IPS DF 6.9 (cell line): ENCODE data around the gene CLEC20A.
A peak's percentile ranks its signal among the peaks of the same experiment; 100 is the strongest.

Source experiments
- DNase-seq: peaks from one replicate; pipeline ENCODE4 v3.0.0-alpha.2; 2013; ENCODE audit warnings: low read depth, low spot score
- H3K27ac ChIP-seq: one replicate; pipeline ENCODE4 v1.5.1; 2013; ENCODE audit warnings: low read length, control low read depth
- H3K27me3 ChIP-seq: 2 replicates; pipeline ENCODE4 v1.6.1; 2013; ENCODE audit warnings: mild to moderate bottlenecking, low read length; ENCODE audit not compliant: control insufficient read depth, insufficient read depth
- H3K36me3 ChIP-seq: 2 replicates; pipeline ENCODE4 v1.6.1; 2013; ENCODE audit warnings: low read length; ENCODE audit not compliant: control insufficient read depth, insufficient read depth
- H3K4me1 ChIP-seq: 2 replicates; pipeline ENCODE4 v1.6.1; 2013; ENCODE audit warnings: low read length; ENCODE audit not compliant: control insufficient read depth, insufficient read depth
- H3K4me3 ChIP-seq: 2 replicates; pipeline ENCODE4 v1.5.1; 2013; ENCODE audit warnings: mild to moderate bottlenecking, low read length
- H3K9me3 ChIP-seq: 2 replicates; pipeline ENCODE4 v1.6.1; 2013; ENCODE audit warnings: low read length, inconsistent platforms; ENCODE audit not compliant: control insufficient read depth, insufficient read depth
- WGBS: extraction: QIAGEN DNeasy Blood & Tissue Kit; methylation state at CpG from one replicate; pipeline ENCODE4 v1.1.7; 2013; ENCODE audit warnings: mixed read lengths, missing lambda C conversion rate; ENCODE audit not compliant: insufficient read length, insufficient coverage; 5-methylcytosine and 5-hydroxymethylcytosine counted together

Gene CLEC20A

GRCh38 chr1:178537382-178538090 lies 40.8 kb upstream of the CLEC20A start:
- no CpG with 5 or more reads among the region's 20 CpGs for WGBS
- no peak overlapping the region for H3K4me3 ChIP-seq

DNA sequence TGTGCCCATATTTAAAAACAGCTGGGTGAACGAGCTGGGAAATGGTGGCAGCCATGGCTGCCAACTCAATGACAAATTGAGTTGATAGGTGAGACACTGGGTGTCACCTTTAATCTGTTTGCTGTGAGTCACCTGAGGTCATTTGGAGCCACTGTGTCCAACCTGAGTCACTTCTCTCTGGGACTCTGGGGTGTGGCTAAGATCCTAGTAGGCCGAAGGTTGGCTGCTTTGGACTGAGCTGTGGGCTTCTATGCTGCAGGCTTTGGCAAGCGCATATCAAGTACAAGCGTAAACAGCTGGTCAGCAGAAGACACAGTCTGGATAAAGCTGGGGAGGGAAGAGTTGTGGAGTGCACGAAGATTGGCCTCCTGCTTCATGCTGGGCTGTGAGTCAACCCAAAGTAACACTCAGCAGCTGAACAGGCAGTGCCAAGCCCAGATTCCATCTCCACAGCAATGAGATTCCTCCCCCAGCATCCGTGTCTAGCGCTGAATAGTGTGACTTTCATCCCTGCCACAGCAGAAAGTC lies 40.1 kb upstream of the CLEC20A start:
- no CpG with 5 or more reads among the region's 7 CpGs for WGBS
- no peak overlapping the region for H3K27ac ChIP-seq
- no peaks in the 10 kb centered on the region for H3K27me3 ChIP-seq
- H3K4me1 ChIP-seq, result peaks cover 2% of the 10 kb centered on the region; the same call in 1 of the 2 replicates
- H3K9me3 ChIP-seq, result no peaks in the 10 kb centered on the region
- no peak overlapping the region for H3K4me3 ChIP-seq
- no peaks in the 10 kb centered on the region for H3K36me3 ChIP-seq
- DNase-seq, result no peak

More at GRCh38 chr1:178537382-178538090, 40.8 kb upstream of the CLEC20A start:
- DNase-seq, result no peak
- H3K36me3 ChIP-seq, result no peaks in the 10 kb centered on the region
- H3K4me1 ChIP-seq, result peaks cover 2% of the 10 kb centered on the region; the same call in 1 of the 2 replicates
- no peaks in the 10 kb centered on the region for H3K27me3 ChIP-seq
- no peaks in the 10 kb centered on the region for H3K9me3 ChIP-seq
- no peak overlapping the region for H3K27ac ChIP-seq

- Histone ChIP-seq H3K9me3 (no peaks in the 10 kb centered on the region), H3K36me3 (no peaks in the 10 kb centered on the region), H3K4me3 (no peak overlapping the region), H3K4me1 (no peaks in the 10 kb centered on the region), H3K27ac (no peak overlapping the region), H3K27me3 (no peaks in the 10 kb centered on the region)
- DNase-seq, result no peak
- no CpG with 5 or more reads among the region's 5 CpGs for WGBS
Measured at GRCh38 chr1:178536329-178536728, 39.6 kb upstream of the CLEC20A start.

DNA sequence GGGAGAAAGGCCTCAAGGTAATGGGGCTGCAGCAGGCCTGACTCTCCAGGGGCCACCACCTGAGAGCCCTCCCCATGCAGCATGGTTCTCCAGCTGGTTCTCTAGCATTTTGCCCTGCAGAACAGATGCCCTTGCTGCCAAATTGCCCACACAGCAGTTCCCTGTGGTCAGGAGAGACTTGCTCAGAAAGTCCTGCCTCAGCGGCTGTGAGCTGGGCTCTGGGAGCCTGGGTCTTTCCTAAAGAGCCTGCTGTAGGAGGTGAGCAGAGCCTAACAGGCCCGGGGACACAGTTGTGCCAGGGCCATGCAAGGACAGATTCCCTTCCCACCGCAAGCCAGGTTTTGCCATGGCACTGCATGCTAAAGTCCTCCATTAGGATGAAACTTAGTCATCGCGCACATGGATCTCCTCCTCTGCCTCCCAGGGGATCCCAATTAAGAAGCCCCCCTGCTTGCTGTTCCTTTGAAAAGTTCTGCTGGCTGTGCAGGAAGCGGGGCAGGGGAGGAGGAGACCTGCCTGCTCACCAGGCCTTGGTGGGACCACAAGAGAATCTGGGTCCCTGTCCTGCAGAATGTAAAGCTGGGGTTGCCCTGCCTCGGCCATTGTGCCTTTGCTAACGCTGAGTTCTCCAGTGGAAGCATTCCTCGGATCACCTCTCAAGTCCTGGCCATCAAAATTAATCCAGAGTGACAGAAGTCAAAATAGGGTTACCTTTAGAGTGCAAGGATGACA lies 37.5 kb upstream of the CLEC20A start:
- no CpG with 5 or more reads among the region's 9 CpGs for WGBS
- Histone ChIP-seq H3K4me3 (no peak overlapping the region), H3K36me3 (no peaks in the 10 kb centered on the region), H3K4me1 (no peaks in the 10 kb centered on the region), H3K9me3 (no peaks in the 10 kb centered on the region), H3K27ac (no peak overlapping the region), H3K27me3 (no peaks in the 10 kb centered on the region)
- DNase-seq, result no peak

DNA sequence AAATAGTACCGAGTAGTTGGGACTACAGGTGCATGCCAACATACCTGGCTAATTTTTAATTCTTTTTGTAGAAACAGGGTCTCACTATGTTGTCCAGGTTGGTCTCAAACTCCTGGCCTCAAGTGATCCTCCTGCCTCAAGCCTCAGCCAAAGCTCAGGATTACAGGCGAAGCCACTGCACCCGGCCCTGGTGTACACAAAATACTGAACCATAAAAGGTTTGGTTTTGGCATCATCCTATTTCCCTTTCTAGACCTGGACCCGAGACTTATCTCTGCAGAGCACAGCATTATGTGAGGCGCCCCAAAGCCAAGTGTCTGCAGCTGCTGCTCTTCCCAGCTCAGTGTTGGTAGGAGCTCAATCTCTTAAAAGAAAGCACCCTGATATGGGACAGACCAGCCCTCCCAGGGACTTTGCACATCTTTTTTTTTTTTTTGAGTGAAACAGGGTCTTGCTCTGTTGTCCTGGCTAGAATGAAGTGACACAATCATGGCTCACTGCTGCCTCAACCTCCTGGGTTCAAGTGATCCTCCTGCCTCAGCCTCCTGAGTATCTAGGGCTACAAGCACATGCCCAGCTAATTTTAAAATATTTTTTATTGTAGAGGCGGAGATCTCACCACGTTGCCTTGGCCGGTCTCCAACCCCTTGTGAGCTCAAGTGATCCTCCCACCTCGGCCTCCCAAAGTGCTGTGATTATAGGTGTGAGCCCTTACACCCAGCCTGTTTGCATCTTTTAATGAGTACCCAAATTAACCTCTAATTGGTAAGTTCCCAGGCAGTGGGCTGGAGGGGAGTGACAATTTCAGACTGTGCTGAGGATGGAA lies 36.6 kb upstream of the CLEC20A start:
- no peak overlapping the region for H3K4me3 ChIP-seq
- DNase-seq, result no peak
- no peaks in the 10 kb centered on the region for H3K4me1 ChIP-seq
- H3K36me3 ChIP-seq, result no peaks in the 10 kb centered on the region
- no CpG with 5 or more reads among the region's 9 CpGs for WGBS
- no peaks in the 10 kb centered on the region for H3K9me3 ChIP-seq
- H3K27ac ChIP-seq, result no peak overlapping the region
- no peaks in the 10 kb centered on the region for H3K27me3 ChIP-seq

DNA sequence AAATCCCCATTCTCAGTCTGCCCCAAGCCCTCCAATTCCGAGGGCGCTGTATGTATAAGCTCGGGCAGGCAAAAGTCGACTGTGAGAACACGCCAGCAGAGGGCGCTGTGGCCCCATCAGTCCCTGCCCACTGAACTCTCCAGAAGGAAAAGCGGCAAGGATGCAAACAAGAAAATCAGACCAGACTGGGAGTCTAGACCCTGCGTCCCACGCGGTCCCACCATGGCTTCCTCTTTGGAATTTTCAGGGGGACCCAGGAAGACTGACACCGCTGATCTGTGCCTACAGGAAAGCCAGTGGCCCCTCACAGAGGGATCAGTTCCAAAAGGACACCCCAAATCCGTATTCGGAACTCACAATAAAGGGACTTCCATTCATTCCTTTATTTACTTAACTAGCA lies 35.6 kb upstream of the CLEC20A start:
- H3K9me3 ChIP-seq, result no peaks in the 10 kb centered on the region
- peak; percentile 67 for DNase-seq
- H3K36me3 ChIP-seq, result no peaks in the 10 kb centered on the region
- H3K4me1 ChIP-seq, result no peaks in the 10 kb centered on the region
- no CpG with 5 or more reads among the region's 13 CpGs for WGBS
- no peaks in the 10 kb centered on the region for H3K27me3 ChIP-seq
- no peak overlapping the region for H3K4me3 ChIP-seq
- H3K27ac ChIP-seq, result no peak overlapping the region

DNA sequence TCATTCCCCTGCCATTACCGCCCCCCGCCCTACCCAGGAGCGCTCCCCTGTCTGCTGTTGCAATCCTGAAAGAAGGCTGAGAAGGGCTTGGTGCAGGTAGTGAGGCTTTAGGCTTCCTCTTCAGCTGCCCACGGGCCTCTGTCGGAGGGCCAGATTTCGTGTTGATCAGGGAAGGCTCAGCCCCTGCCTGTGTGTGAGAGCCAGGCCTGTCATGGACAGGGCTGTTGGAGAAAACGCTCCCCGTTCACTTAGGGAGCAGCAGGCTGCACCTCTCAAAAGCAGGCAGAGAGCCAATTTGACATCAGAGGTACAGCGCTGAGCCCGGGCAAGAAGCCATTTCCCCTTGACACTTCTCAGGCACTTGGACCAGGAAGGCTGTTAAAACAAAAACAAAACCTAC lies 35.1 kb upstream of the CLEC20A start:
- WGBS, result no CpG with 5 or more reads among the region's 10 CpGs
- DNase-seq, result no peak
- H3K27me3 ChIP-seq, result no peaks in the 10 kb centered on the region
- no peak overlapping the region for H3K27ac ChIP-seq
- no peaks in the 10 kb centered on the region for H3K36me3 ChIP-seq
- no peaks in the 10 kb centered on the region for H3K4me1 ChIP-seq
- no peak overlapping the region for H3K4me3 ChIP-seq
- no peaks in the 10 kb centered on the region for H3K9me3 ChIP-seq

- WGBS, result no CpG with 5 or more reads among the region's 3 CpGs
- Histone ChIP-seq H3K4me1 (no peaks in the 10 kb centered on the region), H3K27ac (no peak overlapping the region), H3K27me3 (no peaks in the 10 kb centered on the region), H3K4me3 (no peak overlapping the region), H3K36me3 (no peaks in the 10 kb centered on the region), H3K9me3 (no peaks in the 10 kb centered on the region)
- no peak for DNase-seq
Measured at GRCh38 chr1:178530502-178530901, 33.7 kb upstream of the CLEC20A start.

DNA sequence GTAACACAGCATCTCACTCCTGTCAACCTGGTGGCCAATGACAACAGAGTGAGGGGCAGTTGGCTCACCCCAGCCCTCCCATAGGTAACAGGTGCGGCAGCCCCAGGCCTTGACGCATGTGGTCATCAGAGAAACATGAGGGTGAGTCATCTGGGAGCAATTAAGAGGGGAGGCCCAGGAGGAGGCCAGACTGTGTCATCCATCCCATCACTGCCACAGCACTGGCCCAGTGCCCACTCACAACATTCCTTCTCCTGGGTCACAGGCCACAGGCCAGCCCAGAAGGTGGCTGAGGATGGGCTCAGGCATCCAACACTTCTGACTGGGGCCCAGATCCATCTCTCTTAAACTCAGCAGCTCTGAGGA lies 33.3 kb upstream of the CLEC20A start:
- no peak overlapping the region for H3K27ac ChIP-seq
- no CpG with 5 or more reads among the region's 2 CpGs for WGBS

DNA sequence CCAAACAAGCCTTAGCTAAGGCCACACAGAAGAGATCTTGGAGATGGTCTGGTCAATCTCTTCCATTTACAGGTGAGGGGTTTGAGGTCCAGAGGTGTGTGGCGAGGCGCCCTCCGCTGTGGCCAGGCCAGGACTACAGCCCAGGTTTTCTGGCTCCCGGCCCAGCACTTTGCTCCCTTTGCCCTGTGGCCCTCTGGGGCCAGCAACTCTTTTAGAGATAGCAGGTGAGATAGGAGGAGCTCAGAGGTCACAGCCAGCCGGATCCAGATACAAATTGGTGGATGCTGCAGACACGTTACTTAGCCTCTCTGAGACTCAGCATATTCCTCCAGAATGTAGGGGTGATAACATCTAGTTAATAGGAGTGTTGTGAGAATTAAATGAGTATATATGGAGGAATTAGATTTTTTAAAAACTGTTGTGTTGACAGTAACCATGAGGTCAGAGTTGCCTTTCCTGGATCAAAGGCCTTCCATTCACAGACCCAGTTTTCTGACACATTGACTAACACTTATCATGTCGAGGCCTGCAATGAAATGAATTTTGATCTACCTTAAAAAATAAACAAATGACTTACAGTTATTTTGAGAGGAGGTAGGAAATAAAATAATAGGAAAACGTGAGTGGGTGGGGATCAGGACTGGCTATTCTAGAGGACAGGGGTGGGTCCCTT lies 32.7 kb upstream of the CLEC20A start:
- DNase-seq, result no peak
- WGBS, result no CpG with 5 or more reads among the region's 8 CpGs
- no peak overlapping the region for H3K27ac ChIP-seq

More for the DNA sequence above, 33.3 kb upstream of the CLEC20A start:
- Histone ChIP-seq H3K4me1 (no peaks in the 10 kb centered on the region), H3K27me3 (no peaks in the 10 kb centered on the region), H3K9me3 (no peaks in the 10 kb centered on the region), H3K4me3 (no peak overlapping the region), H3K36me3 (no peaks in the 10 kb centered on the region)
- no peak for DNase-seq

More for the DNA sequence above, 32.7 kb upstream of the CLEC20A start:
- Histone ChIP-seq H3K4me3 (no peak overlapping the region), H3K4me1 (no peaks in the 10 kb centered on the region), H3K36me3 (no peaks in the 10 kb centered on the region), H3K27me3 (no peaks in the 10 kb centered on the region), H3K9me3 (no peaks in the 10 kb centered on the region)
